H1 (cell line): ENCODE results near the gene PHLDA1. TPM values are rescaled to one million over a fixed set of nuclear protein-coding genes. Genes with fewer than 3 reads are reported as not detected.

Experiments
- CTCF ChIA-PET: fragments of 300-600 bp; sonication (Branson Sonifier 250); formaldehyde crosslinking; loops from one replicate; lab custom pipeline; 2021; ENCODE audit not compliant: partially characterized antibody; lab: Charles Lee
- POLR2A ChIA-PET: fragments of 300-600 bp; sonication (Branson Sonifier 250); formaldehyde crosslinking; loops from one replicate; lab custom pipeline; 2021; ENCODE audit warnings: inconsistent platforms; ENCODE audit not compliant: partially characterized antibody; lab: Charles Lee
- DNase-seq, 2 experiments: peaks; one replicate each; pipeline versions ENCODE4 v3.0.0 to v3.0.0-alpha.2; 2010 to 2022; ENCODE audit warnings: low spot score in 2 of 2, low read depth in 1 of 2, mixed read lengths in 1 of 2
- FAIRE-seq: peaks from 2 replicates; lab custom pipeline; 2011; peaks lifted over from hg19 to GRCh38; lab: Jason Lieb, UNC
- H2AFZ ChIP-seq: 2 replicates; pipeline ENCODE4 v1.8.1; 2012; ENCODE audit warnings: low read length, inconsistent platforms
- H2AK5ac ChIP-seq: 2 replicates; pipeline ENCODE4 v1.6.1; 2013; ENCODE audit warnings: low read depth, low read length
- H2BK120ac ChIP-seq: replicated peaks from 2 replicates; pipeline ENCODE3; 2013; ENCODE audit warnings: low read depth, low read length, inconsistent platforms
- H2BK12ac ChIP-seq: 2 replicates; pipeline ENCODE4 v1.6.1; 2013; ENCODE audit warnings: low read depth, low read length
- H2BK15ac ChIP-seq: 2 replicates; pipeline ENCODE4 v1.6.1; 2013; ENCODE audit warnings: low read length
- H2BK20ac ChIP-seq: 2 replicates; pipeline ENCODE4 v1.6.1; 2013; ENCODE audit warnings: low read length
- H2BK5ac ChIP-seq: 2 replicates; pipeline ENCODE4 v1.6.1; 2013; ENCODE audit warnings: low read depth, low read length
- H3K14ac ChIP-seq: 2 replicates; pipeline ENCODE4 v1.6.1; 2013; ENCODE audit warnings: inconsistent platforms; ENCODE audit not compliant: insufficient read length
- H3K18ac ChIP-seq: 2 replicates; pipeline ENCODE4 v1.6.1; 2013; ENCODE audit warnings: low read length; ENCODE audit errors: extremely low read depth
- H3K23ac ChIP-seq: 2 replicates; pipeline ENCODE4 v1.6.1; 2013; ENCODE audit warnings: inconsistent platforms; ENCODE audit not compliant: insufficient read length
- H3K23me2 ChIP-seq: 2 replicates; pipeline ENCODE4 v1.6.1; 2013; ENCODE audit warnings: low read depth, low read length
- H3K27ac ChIP-seq: 2 replicates; pipeline ENCODE4 v1.6.1; 2011; ENCODE audit warnings: low read depth, low read length, inconsistent platforms
- H3K27me3 ChIP-seq, 4 experiments: replicated peaks in 1 of 4; 1 replicate in 1 of 4; 2 replicates in 3 of 4; pipeline versions ENCODE4 v1.6.1 to v1.8.1; 2011 to 2013; ENCODE audit warnings: low read length in 3 of 4, mild to moderate bottlenecking in 3 of 4, inconsistent platforms in 2 of 4, mixed read lengths in 2 of 4, moderate library complexity in 1 of 4; ENCODE audit not compliant: control insufficient read depth in 3 of 4, insufficient read depth in 3 of 4; ENCODE audit errors: extremely low read depth in 1 of 4
- H3K36me3 ChIP-seq, 4 experiments: 2 replicates each; pipeline versions ENCODE4 v1.6.1 to v1.8.1; 2011 to 2013; ENCODE audit warnings: mild to moderate bottlenecking in 4 of 4, low read length in 3 of 4, moderate library complexity in 2 of 4, control low read depth in 1 of 4, inconsistent platforms in 1 of 4; ENCODE audit not compliant: insufficient read depth in 4 of 4, control insufficient read depth in 2 of 4
- H3K4ac ChIP-seq: replicated peaks from 2 replicates; pipeline ENCODE3; 2013; ENCODE audit warnings: low read length, low read depth, mixed read lengths, inconsistent platforms; ENCODE audit not compliant: insufficient read length
- H3K4me1 ChIP-seq, 4 experiments: replicated peaks in 1 of 4; 1 replicate in 1 of 4; 2 replicates in 3 of 4; pipeline versions ENCODE4 v1.6.1 to v1.8.1; 2011 to 2013; ENCODE audit warnings: low read length in 3 of 4, inconsistent platforms in 2 of 4, mixed read lengths in 1 of 4; ENCODE audit not compliant: insufficient read depth in 4 of 4, control insufficient read depth in 3 of 4
- H3K4me2 ChIP-seq, 2 experiments: 2 replicates each; pipeline versions ENCODE4 v1.6.1 to v1.8.1; 2011 to 2013; ENCODE audit warnings: low read depth in 2 of 2, low read length in 2 of 2, control low read depth in 1 of 2, inconsistent platforms in 1 of 2, mild to moderate bottlenecking in 1 of 2; ENCODE audit not compliant: insufficient read depth in 1 of 2
- H3K4me3 ChIP-seq, 4 experiments: fragments of 200-600, 300-600 bp in 1 of 4; sonication (generic), shearing (Covaris generic), sonication (Bioruptor Twin) in 1 of 4; 2 replicates each; pipeline versions ENCODE4 v1.5.1 to v1.8.1; 2011 to 2016; ENCODE audit warnings: low read length in 4 of 4, low read depth in 3 of 4, control low read depth in 2 of 4, inconsistent platforms in 2 of 4, mild to moderate bottlenecking in 2 of 4, mixed read lengths in 1 of 4, moderate library complexity in 1 of 4; ENCODE audit not compliant: insufficient read depth in 2 of 4; ENCODE audit errors: extremely low read depth in 1 of 4
- H3K56ac ChIP-seq: replicated peaks from 2 replicates; pipeline ENCODE3; 2013; ENCODE audit warnings: low read depth, mild to moderate bottlenecking, mixed read lengths, low read length, inconsistent platforms; ENCODE audit not compliant: insufficient read length
- H3K79me1 ChIP-seq: 2 replicates; pipeline ENCODE4 v1.6.1; 2013; ENCODE audit warnings: low read depth, low read length, control low read depth
- H3K79me2 ChIP-seq, 2 experiments: 2 replicates each; pipeline versions ENCODE4 v1.6.1 to v1.8.1; 2012 to 2013; ENCODE audit warnings: low read length in 2 of 2, mild to moderate bottlenecking in 2 of 2, inconsistent platforms in 1 of 2; ENCODE audit not compliant: insufficient read depth in 2 of 2, control insufficient read depth in 1 of 2
- H3K9ac ChIP-seq, 4 experiments: replicated peaks in 1 of 4; 1 replicate in 1 of 4; 2 replicates in 3 of 4; pipeline versions ENCODE4 v1.6.1 to v1.8.1; 2011 to 2013; ENCODE audit warnings: low read depth in 3 of 4, low read length in 3 of 4, control low read depth in 2 of 4, mild to moderate bottlenecking in 2 of 4, moderate library complexity in 2 of 4, inconsistent platforms in 1 of 4; ENCODE audit errors: extremely low read depth in 1 of 4
- H3K9me3 ChIP-seq, 2 experiments: 2 replicates each; pipeline versions ENCODE4 v1.6.1 to v1.8.1; 2012 to 2013; ENCODE audit warnings: mild to moderate bottlenecking in 2 of 2, moderate library complexity in 2 of 2, control low read depth in 1 of 2, inconsistent platforms in 1 of 2, low read depth in 1 of 2, low read length in 1 of 2, mixed read lengths in 1 of 2; ENCODE audit not compliant: insufficient read depth in 2 of 2
- H4K20me1 ChIP-seq, 2 experiments: replicated peaks in 1 of 2; 2 replicates each; pipeline versions ENCODE3 to v1.8.1; 2011 to 2013; ENCODE audit warnings: inconsistent platforms in 2 of 2, low read length in 2 of 2, mild to moderate bottlenecking in 1 of 2; ENCODE audit not compliant: insufficient read depth in 2 of 2, control insufficient read depth in 1 of 2
- H4K5ac ChIP-seq: 2 replicates; pipeline ENCODE4 v1.6.1; 2013; ENCODE audit warnings: low read length, low read depth, mixed read lengths, inconsistent platforms; ENCODE audit not compliant: insufficient read length
- H4K8ac ChIP-seq: 2 replicates; pipeline ENCODE4 v1.8.0; 2013; ENCODE audit warnings: mild to moderate bottlenecking, moderate library complexity, low read length, inconsistent platforms; ENCODE audit not compliant: insufficient read depth; ENCODE audit errors: extremely low read depth
- H4K91ac ChIP-seq: replicated peaks from 2 replicates; pipeline ENCODE3; 2013; ENCODE audit warnings: low read length, mixed read lengths, inconsistent platforms; ENCODE audit not compliant: insufficient read length
- BACH1 ChIP-seq: IDR thresholded peaks from 2 replicates; pipeline ENCODE4 v1.6.1; 2012; ENCODE audit warnings: low read length, improper control_type of control experiment
- BRCA1 ChIP-seq: IDR thresholded peaks from 2 replicates; pipeline ENCODE4 v1.6.1; 2012; ENCODE audit warnings: low read depth, low read length, improper control_type of control experiment
- MAFK ChIP-seq: IDR thresholded peaks from 2 replicates; pipeline ENCODE4 v1.6.1; 2012; ENCODE audit warnings: low read depth, mild to moderate bottlenecking, improper control_type of control experiment, low read length
- RAD21 ChIP-seq, 2 experiments: IDR thresholded peaks in 1 of 2; conservative IDR thresholded peaks in 1 of 2; 2 replicates each; pipeline ENCODE4 v1.6.1; 2011; ENCODE audit warnings: low read depth in 2 of 2, low read length in 2 of 2, improper control_type of control experiment in 1 of 2, inconsistent platforms in 1 of 2, mild to moderate bottlenecking in 1 of 2, moderate library complexity in 1 of 2
- SP2 ChIP-seq: IDR thresholded peaks from 2 replicates; pipeline ENCODE4 v1.6.1; 2012; ENCODE audit warnings: mild to moderate bottlenecking, low read length, inconsistent platforms
- TAF7 ChIP-seq: optimal IDR thresholded peaks from 2 replicates; pipeline ENCODE3; 2011; ENCODE audit warnings: low read depth, mild to moderate bottlenecking, inconsistent platforms, low read length, moderate library complexity, borderline replicate concordance
- TEAD4 ChIP-seq: IDR thresholded peaks from 2 replicates; pipeline ENCODE4 v1.6.1; 2012; ENCODE audit warnings: low read depth, low read length, inconsistent platforms, mixed read lengths
- YY1 ChIP-seq: IDR thresholded peaks from 2 replicates; pipeline ENCODE4 v1.6.1; 2011; ENCODE audit warnings: low read depth, mild to moderate bottlenecking, low read length
- WGBS, 2 experiments: shearing (Covaris generic) in 1 of 2; methylation state at CpG; one replicate each; pipeline versions ENCODE4 v1.1.6 to v1.1.7; 2013 to 2015; ENCODE audit warnings: low lambda C conversion rate in 2 of 2, mixed read lengths in 2 of 2, inconsistent platforms in 1 of 2, low coverage in 1 of 2, missing lambda C conversion rate in 1 of 2; ENCODE audit not compliant: insufficient replicate concordance in 2 of 2, insufficient coverage in 1 of 2, insufficient read length in 1 of 2; ENCODE audit errors: extremely low coverage in 1 of 2, missing lambda C conversion rate in 1 of 2; 5-methylcytosine and 5-hydroxymethylcytosine counted together
- polyA plus RNA-seq, 7 experiments: library from polyadenylated mRNA; depleted of rRNA in 3 of 7; stranded (reverse) in 5 of 7; unstranded in 2 of 7; fragments of >200 nt in 5 of 7; fragments of 200-250 nt in 2 of 7; gene quantifications; 1 replicate in 5 of 7; 2 replicates in 1 of 7; 4 replicates in 1 of 7; pipeline versions ENCODE4 v1.2.1 to v1.2.3, GENCODE V29; 2011 to 2013; ENCODE audit warnings: missing spikeins in 2 of 7, mixed read lengths in 2 of 7
- total RNA-seq: library from RNA; stranded (reverse); fragmentation: NEBNext Ultra II Directional; extraction: Animal tissue kit (Norgen Biotek cat#: 25700); gene quantifications from 2 replicates; pipeline ENCODE4 v1.2.1, GENCODE V29; 2021

Gene PHLDA1
- total and polyA plus RNA-seq, 2 of the 8 experiments (the other 6 are each of a cell fraction or from before 2014, with no cell fraction given): 18.9 to 19.4 TPM

DNA sequence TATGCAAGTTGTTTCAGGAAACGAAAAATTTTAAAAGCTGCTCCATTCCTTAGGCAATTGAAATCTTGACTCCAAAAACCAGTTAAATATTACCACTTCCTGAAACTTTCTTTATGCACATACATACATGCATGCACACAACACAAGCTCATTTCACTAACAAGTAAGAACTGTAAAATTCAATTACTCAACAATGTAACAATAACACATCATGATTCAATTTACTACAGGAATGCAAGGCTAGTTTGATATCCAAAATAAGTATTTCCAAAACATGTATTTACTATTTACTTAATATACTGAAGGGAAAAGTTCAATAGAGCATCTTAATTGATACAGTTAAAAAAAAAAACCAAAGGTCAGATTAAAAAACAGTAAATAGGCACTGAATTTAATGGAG, 33.3 kb upstream of the PHLDA1 start:
- Histone ChIP-seq H4K91ac (no peak overlapping the region), H3K9ac (no peak overlapping the region), H4K20me1 (peaks cover 17 to 19% of the 10 kb centered on the region in 2 experiments), H3K79me2 (peaks cover 0 to 100% of the 10 kb centered on the region in 2 experiments; a peak in 3 of 4 replicates), H3K4me2 (no peak overlapping the region), H3K4me1 (peaks cover 0 to 4% (median 1%) of the 10 kb centered on the region in 4 experiments; a peak in 2 of 7 replicates), H2BK20ac (no peak overlapping the region), H3K4ac (no peak overlapping the region), H2AFZ (no peak overlapping the region), H2BK12ac (no peak overlapping the region), H3K56ac (no peak overlapping the region), H3K9me3 (no peaks in the 10 kb centered on the region), H4K8ac (no peak overlapping the region), H4K5ac (no peak overlapping the region), H3K23me2 (no peaks in the 10 kb centered on the region), H3K27me3 (no peaks in the 10 kb centered on the region), H2BK15ac (no peak overlapping the region), H2AK5ac (no peak overlapping the region), H3K18ac (no peak overlapping the region), H2BK5ac (no peak overlapping the region), H3K27ac (no peak overlapping the region), H3K79me1 (peaks cover 2% of the 10 kb centered on the region; the same call in 1 of the 2 replicates), H3K36me3 (peaks cover 5 to 79% (median 30%) of the 10 kb centered on the region in 4 experiments), H3K4me3 (no peak overlapping the region), H3K23ac (no peak overlapping the region), H3K14ac (no peak overlapping the region), H2BK120ac (no peak overlapping the region)
- 88% methylated on average over 1 of the region's 1 CpG; no CpG with 5 or more reads in 1 of the 2 experiments for WGBS, 2 experiments
- TF ChIP-seq BACH1: no peak
- TF ChIP-seq RAD21 (IDR thresholded peaks at IDR 0.05 in 1 of 2, conservative IDR thresholded peaks at IDR 0.05 in 1 of 2; ENCODE audit: low read depth in 2 of 2, low read length in 2 of 2): no peak
- TF ChIP-seq YY1: no peak
- no peak for TF ChIP-seq MAFK
- TF ChIP-seq TEAD4: no peak
- no peak for TF ChIP-seq SP2
- no peak for TF ChIP-seq TAF7
- no peak for TF ChIP-seq BRCA1
- DNase-seq: no peak
- POLR2A ChIA-PET: interaction anchor here (0.7 kb wide), 2 partner anchors 189 to 442 kb away, joined by 3 to 4 read pairs; no protein-coding TSS in a partner anchor
- CTCF ChIA-PET: interaction anchor here (0.7 to 1.2 kb wide), 2 partner anchors 98 to 147 kb away, joined by 3 to 4 read pairs; no protein-coding TSS in a partner anchor
- no peak for FAIRE-seq
